ENCODE measurements around the gene SLC5A2.
"Not testable (repeated sequence)": the region's sequence is repeated elsewhere in the genome, so short reads cannot be mapped to it uniquely, and the experiment has no call there.

SLC5A2 gene

GRCh38 chr16:31483081-31483480 lies at the start of gene SLC5A2:
Gene SLC5A2 (plus strand): TSS chr16:31483123. CDS start chr16:31483137, 14 bp downstream.
- no peak for DNase-seq (ENCODE audit: low spot score)

- no peak for DNase-seq (ENCODE audit: low spot score)
These were observed 47.3 kb upstream of the SLC5A2 start for GRCh38 chr16:31435341-31436220.

- DNase-seq (ENCODE audit: low spot score): no peak
These were observed 46.5 kb upstream of the SLC5A2 start for GRCh38 chr16:31436221-31437045.

GRCh38 chr16:31438414-31438813 lies 44.5 kb upstream of the SLC5A2 start:
- no peak for DNase-seq (ENCODE audit: low spot score)

- not testable (repeated sequence) for DNase-seq (ENCODE audit: low spot score)
These were observed 43.9 kb upstream of the SLC5A2 start for GRCh38 chr16:31439023-31439422.

GRCh38 chr16:31439519-31439918 lies 43.4 kb upstream of the SLC5A2 start:
- DNase-seq (ENCODE audit: low spot score): no peak

GRCh38 chr16:31440516-31441184 lies 42.3 kb upstream of the SLC5A2 start:
- DNase-seq (ENCODE audit: low spot score): peak; percentile 78

- no peak for DNase-seq (ENCODE audit: low spot score)
These were observed 41.0 kb upstream of the SLC5A2 start for GRCh38 chr16:31441956-31442355.

- DNase-seq (ENCODE audit: low spot score): not testable (repeated sequence)
These were observed 37.0 kb upstream of the SLC5A2 start for GRCh38 chr16:31445931-31446330.

- DNase-seq (ENCODE audit: low spot score): no peak
These were observed 31.7 kb upstream of the SLC5A2 start for GRCh38 chr16:31451201-31451600.

GRCh38 chr16:31451681-31452351 lies 31.1 kb upstream of the SLC5A2 start:
- peak; percentile 62 for DNase-seq (ENCODE audit: low spot score)

- peak; percentile 51 for DNase-seq (ENCODE audit: low spot score)
These were observed 30.3 kb upstream of the SLC5A2 start for GRCh38 chr16:31452631-31453106.

- no peak for DNase-seq (ENCODE audit: low spot score)
These were observed 29.4 kb upstream of the SLC5A2 start for GRCh38 chr16:31453255-31454204.

GRCh38 chr16:31455601-31456314 lies 27.2 kb upstream of the SLC5A2 start:
- DNase-seq (ENCODE audit: low spot score): no peak

- no peak for DNase-seq (ENCODE audit: low spot score)
These were observed 25.9 kb upstream of the SLC5A2 start for GRCh38 chr16:31456988-31457360.

GRCh38 chr16:31458073-31458843 lies 24.7 kb upstream of the SLC5A2 start:
- DNase-seq (ENCODE audit: low spot score): peak; percentile 34

- DNase-seq (ENCODE audit: low spot score): peak; percentile 98
These were observed 23.9 kb upstream of the SLC5A2 start, which contains the start of gene ARMC5 for GRCh38 chr16:31458844-31459686. Gene ARMC5 (plus strand): TSS chr16:31459501. CDS start chr16:31459525, 24 bp downstream.

Data from pons (tissue), 1 donor.